WTC11 (cell line): ENCODE data around the gene TMA7B.

Experiments used
- KAT7 ChIP-seq: sonication (generic); formaldehyde crosslinking; IDR thresholded peaks from 2 replicates; pipeline ENCODE4 v1.8.1; 2023; ENCODE audit warnings: missing genetic modification reagents, mild to moderate bottlenecking, borderline replicate concordance
- TEAD1 ChIP-seq: sonication (generic); formaldehyde crosslinking; IDR thresholded peaks from 2 replicates; pipeline ENCODE4 v1.8.0; 2022; ENCODE audit warnings: mild to moderate bottlenecking, missing genetic modification reagents
- TF ChIP-seq, protein P1 (sequence below): sonication (generic); formaldehyde crosslinking; IDR thresholded peaks from 2 replicates; pipeline ENCODE4 v1.8.0; 2022; ENCODE audit warnings: mild to moderate bottlenecking, missing genetic modification reagents
- TF ChIP-seq, protein P2 (sequence below): fragments of 200-600 bp; IDR thresholded peaks from 2 replicates; pipeline ENCODE4 v1.8.0; 2022; ENCODE audit warnings: antibody characterized with exemption
- TF ChIP-seq, protein P3 (sequence below): sonication (generic); formaldehyde crosslinking; IDR thresholded peaks from 2 replicates; pipeline ENCODE4 v1.8.0; 2022; ENCODE audit warnings: mild to moderate bottlenecking, missing genetic modification reagents
- TF ChIP-seq, protein P4 (sequence below): sonication (generic); formaldehyde crosslinking; IDR thresholded peaks from 2 replicates; pipeline ENCODE4 v1.8.1; 2023; ENCODE audit warnings: mild to moderate bottlenecking, missing genetic modification reagents

DNA sequence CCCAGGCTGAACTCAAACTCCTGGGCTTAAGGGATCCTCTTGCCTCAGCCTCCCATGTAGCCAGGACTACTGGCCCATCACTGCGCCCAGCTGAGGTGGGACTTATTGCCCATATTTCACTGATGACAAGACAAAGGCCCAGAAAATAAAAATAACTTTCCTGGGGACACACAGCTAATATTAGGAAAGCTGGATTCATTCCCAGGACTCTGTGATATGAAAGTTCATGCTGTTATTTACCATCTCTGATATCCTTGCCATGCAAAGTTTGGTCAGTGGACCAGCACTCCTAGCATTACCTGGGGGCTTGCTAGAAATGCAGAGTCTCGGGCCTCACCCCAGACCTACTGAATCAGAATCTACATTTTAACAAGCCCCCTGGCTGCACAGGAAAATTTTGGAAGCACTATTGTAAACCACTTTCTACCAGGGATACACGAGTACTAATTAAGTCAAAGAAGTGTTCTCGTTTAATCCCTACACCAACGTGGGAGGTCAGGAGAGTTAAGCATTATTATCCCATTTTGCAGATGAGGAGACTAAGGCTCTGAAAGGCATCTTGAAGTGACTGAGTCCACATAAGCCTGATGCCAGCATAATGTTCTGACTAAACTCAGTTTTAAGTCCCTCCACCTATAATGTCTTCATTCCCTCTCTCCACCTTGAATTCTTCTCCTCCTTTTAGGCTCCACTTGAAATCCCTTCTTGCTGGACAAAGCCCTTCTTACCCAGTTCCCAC, 32.1 kb downstream of the TMA7B start:
- TF ChIP-seq TEAD1 (CRISPR knock-in tag) (no peak), KAT7 (CRISPR knock-in tag) (no peak)
- TF ChIP-seq, protein P1, sequence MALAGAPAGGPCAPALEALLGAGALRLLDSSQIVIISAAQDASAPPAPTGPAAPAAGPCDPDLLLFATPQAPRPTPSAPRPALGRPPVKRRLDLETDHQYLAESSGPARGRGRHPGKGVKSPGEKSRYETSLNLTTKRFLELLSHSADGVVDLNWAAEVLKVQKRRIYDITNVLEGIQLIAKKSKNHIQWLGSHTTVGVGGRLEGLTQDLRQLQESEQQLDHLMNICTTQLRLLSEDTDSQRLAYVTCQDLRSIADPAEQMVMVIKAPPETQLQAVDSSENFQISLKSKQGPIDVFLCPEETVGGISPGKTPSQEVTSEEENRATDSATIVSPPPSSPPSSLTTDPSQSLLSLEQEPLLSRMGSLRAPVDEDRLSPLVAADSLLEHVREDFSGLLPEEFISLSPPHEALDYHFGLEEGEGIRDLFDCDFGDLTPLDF (CRISPR knock-in tag): no peak
- TF ChIP-seq, protein P2, sequence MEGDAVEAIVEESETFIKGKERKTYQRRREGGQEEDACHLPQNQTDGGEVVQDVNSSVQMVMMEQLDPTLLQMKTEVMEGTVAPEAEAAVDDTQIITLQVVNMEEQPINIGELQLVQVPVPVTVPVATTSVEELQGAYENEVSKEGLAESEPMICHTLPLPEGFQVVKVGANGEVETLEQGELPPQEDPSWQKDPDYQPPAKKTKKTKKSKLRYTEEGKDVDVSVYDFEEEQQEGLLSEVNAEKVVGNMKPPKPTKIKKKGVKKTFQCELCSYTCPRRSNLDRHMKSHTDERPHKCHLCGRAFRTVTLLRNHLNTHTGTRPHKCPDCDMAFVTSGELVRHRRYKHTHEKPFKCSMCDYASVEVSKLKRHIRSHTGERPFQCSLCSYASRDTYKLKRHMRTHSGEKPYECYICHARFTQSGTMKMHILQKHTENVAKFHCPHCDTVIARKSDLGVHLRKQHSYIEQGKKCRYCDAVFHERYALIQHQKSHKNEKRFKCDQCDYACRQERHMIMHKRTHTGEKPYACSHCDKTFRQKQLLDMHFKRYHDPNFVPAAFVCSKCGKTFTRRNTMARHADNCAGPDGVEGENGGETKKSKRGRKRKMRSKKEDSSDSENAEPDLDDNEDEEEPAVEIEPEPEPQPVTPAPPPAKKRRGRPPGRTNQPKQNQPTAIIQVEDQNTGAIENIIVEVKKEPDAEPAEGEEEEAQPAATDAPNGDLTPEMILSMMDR: no peak
- TF ChIP-seq, protein P3, sequence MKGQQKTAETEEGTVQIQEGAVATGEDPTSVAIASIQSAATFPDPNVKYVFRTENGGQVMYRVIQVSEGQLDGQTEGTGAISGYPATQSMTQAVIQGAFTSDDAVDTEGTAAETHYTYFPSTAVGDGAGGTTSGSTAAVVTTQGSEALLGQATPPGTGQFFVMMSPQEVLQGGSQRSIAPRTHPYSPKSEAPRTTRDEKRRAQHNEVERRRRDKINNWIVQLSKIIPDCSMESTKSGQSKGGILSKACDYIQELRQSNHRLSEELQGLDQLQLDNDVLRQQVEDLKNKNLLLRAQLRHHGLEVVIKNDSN (CRISPR knock-in tag): no peak
- TF ChIP-seq, protein P4, sequence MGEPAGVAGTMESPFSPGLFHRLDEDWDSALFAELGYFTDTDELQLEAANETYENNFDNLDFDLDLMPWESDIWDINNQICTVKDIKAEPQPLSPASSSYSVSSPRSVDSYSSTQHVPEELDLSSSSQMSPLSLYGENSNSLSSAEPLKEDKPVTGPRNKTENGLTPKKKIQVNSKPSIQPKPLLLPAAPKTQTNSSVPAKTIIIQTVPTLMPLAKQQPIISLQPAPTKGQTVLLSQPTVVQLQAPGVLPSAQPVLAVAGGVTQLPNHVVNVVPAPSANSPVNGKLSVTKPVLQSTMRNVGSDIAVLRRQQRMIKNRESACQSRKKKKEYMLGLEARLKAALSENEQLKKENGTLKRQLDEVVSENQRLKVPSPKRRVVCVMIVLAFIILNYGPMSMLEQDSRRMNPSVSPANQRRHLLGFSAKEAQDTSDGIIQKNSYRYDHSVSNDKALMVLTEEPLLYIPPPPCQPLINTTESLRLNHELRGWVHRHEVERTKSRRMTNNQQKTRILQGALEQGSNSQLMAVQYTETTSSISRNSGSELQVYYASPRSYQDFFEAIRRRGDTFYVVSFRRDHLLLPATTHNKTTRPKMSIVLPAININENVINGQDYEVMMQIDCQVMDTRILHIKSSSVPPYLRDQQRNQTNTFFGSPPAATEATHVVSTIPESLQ (CRISPR knock-in tag): no peak
